Umbilical cord (tissue), 2 donors: ENCODE data around the gene RABGEF1. TPM values are rescaled to one million over a fixed set of nuclear protein-coding genes. Genes with fewer than 3 reads are reported as not detected.
"Not testable (repeated sequence)": the region's sequence is repeated elsewhere in the genome, so short reads cannot be mapped to it uniquely, and the experiment has no call there.

Experiments
- DNase-seq: peaks from one replicate; pipeline ENCODE4 v3.0.0-alpha.2; 2015; ENCODE audit warnings: low spot score
- total RNA-seq: library from RNA; depleted of rRNA; stranded (reverse); fragments of >200 nt; gene quantifications from one replicate; pipeline ENCODE4 v1.2.3, GENCODE V29; 2014; ENCODE audit warnings: low replicate concordance; ENCODE audit not compliant: insufficient read depth

RABGEF1 gene
- total RNA-seq, 1 donor from 2014 or later: 43.8 TPM

DNA sequence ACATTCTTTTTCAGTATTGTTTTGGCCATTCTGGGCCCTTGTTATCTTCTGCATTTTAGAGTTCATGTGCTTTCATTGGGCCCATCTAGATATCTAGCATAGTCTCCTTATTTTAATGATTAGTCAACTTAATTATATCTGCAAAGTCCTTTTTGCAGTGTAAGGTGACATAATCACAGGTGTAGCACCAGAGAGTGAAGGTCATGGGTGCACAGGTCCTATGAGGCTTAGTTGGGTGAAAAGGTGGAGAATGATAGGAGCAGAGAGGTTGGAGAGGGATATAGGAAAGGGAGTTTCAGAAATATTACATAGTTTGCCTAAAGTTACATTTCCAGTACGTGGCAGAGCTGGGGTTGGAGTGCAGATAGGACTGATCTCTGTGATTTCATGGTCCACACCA lies 24.4 kb downstream of the RABGEF1 start:
- not testable (repeated sequence) for DNase-seq

DNA sequence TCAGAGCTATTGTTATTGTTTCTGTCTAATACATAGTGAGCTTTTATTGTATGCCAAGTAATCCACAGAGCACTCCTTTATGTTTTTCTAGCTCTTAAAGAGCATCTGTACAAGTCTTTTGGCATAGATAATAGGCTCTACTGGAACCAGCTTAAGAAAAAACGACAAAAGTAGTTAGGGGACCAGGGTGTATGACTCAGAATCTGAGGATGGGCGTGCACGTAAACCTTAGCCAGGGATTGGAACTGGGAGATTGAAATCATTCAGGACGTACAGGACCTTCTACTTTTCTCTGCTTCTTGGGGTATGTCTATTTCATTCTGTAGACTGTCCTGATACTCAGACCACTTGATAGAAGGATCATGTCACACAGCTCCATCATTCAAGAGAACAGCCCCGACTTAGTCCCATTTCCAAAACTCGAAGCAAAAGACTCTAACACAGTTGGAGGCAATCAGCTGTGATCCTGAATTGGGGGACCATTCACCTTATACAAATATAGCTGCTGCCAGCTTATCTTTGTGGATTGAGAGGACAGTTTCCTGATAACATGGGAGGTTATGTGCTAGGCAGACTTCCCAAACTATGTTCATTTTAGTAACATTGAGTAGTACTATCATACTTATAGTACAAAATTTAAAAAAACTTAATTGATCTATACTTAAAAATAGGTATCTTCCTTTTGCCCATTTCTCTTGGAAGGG lies 24.9 kb downstream of the RABGEF1 start:
- DNase-seq: not testable (repeated sequence)

DNA sequence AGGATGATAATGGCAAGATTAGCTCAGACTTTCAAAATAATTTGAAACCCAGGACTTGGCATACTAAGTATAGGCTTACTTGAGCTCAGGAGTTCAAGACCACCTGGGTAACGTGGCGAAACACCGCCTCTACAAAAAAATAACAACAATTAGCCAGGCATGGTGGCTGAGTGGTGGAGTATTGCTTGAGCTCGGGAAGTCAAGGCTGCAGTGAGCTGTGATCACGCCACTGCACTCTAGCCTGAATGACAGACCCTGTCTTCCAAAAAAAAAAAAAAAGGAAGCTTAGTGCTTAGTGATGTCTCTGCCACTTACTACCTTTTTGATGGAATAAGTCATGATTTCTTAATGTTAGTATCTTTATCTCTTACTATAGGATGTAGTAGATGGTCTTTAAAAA lies 25.5 kb downstream of the RABGEF1 start:
- DNase-seq: no peak

DNA sequence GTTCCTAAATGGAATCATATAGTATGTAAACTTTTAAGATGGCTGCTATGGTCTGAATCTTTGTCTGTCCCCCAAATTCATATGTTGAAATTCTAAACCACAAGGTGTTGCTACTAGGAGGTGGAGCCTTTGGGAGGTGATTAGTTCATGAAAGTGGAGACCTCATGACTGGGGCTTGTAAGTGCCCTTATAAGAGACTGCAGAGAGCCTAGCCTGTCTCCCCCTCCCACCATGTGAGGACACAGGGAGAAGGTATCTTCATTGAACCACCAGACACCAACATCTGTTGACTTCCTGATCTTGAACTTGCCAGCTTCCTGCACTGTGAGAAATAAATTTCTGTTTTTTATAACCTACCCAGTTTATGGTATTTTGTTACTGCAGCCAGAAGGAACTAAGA lies 27.0 kb downstream of the RABGEF1 start:
- not testable (repeated sequence) for DNase-seq

DNA sequence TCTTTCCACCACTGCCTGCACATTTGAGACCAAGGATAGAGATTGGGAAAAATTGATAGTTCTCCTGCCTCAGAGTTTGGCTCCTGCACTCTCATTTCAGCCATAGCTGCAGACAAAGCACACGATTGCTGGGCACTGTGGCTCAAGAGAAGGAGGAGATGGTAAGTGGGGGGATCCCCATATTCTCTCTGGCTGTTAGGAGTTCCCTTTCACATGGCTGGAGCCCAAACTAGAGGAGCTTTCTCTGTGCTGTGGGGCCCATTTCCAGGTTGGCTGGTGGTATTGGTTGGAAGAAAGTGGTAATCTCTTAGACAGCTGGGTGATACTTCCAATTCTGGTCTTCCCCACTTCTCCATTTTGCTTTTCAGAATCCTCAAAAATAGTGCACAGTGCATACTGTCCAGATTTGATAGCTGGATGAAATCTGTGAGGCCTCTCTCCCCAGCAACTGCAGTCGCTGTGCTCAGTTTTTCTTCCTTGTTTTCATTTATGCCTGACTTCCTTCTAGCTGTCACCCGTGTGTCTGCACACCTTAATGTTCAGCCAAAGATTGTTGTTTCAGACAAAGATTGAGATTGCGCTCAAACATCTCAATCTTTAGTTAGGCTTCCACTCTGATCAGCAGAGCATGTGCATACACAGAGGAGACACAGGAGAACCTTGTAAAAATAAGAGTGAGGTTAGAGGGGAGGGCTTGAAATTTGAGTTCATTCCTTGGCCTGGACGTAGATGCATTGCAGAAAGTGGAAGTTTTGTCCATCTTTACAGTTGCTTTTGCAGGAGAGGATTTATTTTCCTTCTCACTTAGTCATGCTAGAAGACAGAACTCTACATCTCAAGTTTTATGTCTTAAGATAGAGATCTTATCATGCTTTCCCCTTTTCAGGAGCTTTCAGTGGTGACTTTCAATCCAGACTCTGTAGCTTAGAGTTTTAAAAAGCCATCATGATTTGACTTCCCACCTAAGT lies 28.6 kb downstream of the RABGEF1 start:
- peak; percentile 13 for DNase-seq

DNA sequence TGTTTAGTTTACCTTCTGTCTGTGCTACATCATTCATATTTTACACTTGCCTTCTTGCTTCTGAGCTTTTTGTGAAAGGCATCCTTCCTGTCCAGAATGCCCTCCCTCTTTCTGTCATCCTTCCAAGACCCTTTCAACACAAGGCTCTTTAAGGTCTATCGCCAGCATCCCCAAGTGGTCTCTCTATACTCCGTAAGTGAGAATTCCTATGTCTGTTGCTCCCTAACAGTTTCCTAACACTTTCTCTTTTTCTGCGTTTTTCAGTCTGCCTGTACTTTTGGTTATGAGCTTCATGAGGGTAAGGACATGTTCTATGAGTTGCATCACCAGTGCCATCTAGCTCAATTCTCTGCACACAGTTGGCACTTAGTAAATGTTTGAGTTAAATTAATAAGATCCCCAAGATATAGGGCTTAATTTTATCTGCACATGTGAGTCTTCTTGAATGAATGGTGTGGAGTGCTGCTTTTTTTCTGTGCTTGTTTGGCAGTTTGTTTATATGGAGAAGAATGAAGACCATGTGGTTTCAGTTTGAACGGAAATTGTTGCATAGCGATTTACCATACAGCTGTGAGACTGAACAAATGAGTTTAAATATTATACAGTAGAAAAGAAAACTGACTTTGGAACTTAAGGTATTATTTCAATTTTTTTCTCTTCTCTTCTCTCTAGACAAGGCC lies 29.4 kb downstream of the RABGEF1 start:
- DNase-seq: peak; percentile 11

DNA sequence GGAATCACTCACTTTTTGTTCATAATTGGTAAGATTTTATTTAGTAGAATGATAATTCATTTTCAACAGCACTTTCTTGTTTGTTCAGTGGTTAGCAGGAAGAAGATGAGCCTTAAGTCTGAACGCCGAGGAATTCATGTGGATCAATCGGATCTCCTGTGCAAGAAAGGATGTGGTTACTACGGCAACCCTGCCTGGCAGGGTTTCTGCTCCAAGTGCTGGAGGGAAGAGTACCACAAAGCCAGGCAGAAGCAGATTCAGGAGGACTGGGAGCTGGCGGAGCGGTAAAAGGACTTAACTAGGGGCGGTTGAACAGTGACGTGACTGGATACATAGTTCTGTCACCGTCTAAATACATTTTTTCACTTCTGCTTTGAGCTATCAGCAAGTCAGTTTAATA lies 31.3 kb downstream of the RABGEF1 start:
- no peak for DNase-seq

DNA sequence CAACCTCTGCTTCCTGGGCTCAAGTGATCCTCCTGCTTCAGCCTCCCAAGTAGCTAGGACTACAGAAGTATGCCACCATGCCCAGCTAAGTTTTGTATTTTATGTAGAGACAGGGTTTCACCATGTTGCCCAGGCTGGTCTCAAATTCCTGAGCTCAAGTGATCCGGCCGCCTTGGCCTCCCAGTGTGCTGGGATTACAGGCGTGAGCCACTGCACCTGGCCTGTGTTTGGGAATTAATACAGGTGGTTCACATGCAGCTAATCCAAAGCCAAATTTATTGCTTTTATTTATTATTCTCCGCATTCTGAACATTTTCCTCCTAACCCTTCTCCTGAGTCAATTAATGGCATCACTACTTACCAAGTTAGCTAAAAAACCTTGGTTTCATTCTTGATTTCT lies 33.2 kb downstream of the RABGEF1 start:
- DNase-seq: not testable (repeated sequence)

DNA sequence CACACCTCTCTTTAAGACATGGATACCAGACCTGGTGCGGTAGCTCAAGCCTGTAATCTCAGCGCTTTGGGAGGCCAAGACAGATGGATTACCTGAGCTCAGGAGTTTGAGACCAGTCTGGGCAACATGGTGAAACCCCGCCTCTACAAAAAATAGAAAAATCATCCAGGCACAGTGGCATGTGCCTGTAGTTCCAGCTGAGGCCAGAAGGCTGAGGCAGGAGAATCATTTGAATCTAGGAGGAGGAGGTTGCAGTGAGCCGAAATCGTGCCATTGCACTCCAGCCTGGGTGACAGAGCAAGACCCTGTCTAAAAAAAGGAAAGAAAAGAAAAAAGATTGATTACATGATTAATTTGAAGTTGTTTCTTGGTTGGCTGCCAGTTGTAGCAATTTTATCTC lies 35.9 kb downstream of the RABGEF1 start:
- not testable (repeated sequence) for DNase-seq

DNA sequence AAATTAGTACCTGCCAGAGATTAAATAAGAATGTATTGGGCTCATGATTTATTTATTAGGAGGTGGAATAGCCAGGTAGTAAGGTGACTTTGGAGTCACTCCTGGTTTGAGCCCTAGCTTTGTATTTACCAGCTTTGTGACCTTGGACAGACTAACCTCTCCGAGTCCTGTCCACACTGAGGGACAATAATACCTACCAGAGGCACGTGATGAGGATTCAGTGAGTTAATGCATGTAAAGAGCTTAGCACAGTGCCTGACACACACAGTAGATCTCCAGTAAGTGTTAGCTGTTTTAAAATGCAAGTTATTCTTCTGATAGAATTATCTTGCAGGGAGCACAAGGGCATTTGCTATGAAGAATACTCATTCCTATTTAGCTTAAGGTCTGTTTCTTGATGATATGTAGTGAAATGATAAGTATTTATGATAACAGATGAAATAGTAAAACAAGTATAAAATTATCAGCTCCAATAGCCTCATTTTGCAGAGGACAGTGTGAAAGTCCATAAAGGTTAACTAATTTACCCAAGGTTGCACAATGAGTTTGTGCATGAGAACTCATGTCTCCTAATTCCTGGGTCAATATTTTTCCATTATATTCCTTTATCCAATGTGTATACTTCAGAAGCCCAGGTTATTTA lies 36.4 kb downstream of the RABGEF1 start:
- no peak for DNase-seq

DNA sequence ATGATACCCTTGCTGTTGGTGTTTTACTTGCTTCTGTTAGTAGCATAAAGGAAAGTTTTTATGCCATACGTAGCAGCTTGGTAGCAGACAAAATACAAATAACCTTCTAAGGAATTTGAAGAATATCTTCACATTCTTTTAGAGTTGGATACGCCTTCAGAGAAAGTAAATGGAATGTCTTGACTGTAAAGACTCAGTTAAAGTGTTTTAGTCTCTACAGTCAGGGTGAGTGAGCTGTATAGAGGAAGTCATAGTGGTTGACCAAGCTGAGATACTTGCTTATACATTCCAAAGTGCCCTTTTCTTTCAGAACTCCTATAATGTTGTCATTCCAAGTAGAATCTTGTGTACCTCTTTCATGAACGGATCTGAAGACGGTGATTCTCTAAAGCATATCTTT lies 37.7 kb downstream of the RABGEF1 start:
- peak; percentile 18 for DNase-seq

DNA sequence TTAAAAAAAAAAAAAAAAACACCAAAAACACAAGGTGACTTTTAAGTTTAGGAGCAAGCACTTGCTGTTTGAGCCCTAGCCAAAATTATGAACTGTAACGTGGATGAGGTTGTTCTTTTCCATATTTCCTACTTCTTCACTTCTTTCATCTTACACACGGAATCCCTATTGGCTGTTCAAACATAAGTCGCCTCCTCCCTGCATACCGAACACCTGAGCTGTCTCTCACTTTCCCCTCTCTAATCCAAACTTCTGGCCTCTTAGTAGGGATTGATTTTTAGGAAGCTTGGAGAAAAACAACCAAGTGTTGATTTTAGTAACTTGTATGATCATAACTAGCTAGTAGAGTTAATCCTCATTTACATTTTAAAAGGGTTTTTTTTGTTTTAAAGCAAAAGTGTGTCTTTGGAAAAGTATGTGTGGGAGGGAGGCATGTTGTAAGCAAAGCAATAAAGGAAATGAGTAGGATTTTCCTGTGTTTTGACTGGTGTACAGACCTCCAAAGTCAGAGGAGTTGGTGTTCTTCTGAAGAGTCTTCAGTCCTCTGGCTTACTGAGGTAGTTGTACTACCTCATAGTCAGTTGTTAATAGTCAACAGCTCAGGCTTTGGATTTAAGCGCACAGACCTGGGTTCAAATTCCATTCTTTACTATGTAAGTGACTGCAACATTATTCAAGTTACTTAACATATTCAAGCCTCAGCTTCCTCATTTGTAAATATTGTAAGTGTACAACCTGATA lies 39.3 kb downstream of the RABGEF1 start:
- no peak for DNase-seq

DNA sequence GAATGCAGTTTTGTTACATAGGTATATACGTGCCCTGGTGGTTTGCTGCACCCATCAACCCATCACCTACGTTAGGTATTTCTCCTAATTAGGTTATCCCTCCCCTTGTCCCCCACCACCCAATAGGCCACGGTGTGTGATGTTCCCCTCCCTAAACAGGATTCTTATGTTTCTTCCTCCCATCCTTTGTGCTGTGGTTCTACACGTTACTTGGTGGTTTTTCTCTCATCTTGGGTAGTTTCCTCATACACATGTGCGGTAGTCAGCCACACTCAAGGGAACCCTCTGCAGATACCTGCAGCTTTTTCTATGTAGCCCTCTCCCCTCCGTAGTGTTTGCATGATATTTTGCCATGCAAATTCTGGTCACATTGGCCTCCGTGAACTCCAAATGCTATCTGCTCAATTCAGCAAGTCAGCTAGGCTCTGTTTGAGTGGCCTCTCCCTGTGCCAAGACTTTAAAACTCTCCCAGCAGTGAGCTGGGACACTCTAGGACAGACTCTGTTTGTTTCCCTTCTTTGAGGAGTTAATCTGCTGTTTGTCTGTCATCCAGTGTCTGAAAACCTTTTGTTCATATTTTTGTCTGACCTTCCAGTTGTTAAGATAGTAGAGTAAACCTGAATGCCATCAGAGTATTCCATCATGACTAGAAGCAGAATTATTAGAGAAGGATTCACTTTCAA lies 41.0 kb downstream of the RABGEF1 start:
- no peak for DNase-seq

DNA sequence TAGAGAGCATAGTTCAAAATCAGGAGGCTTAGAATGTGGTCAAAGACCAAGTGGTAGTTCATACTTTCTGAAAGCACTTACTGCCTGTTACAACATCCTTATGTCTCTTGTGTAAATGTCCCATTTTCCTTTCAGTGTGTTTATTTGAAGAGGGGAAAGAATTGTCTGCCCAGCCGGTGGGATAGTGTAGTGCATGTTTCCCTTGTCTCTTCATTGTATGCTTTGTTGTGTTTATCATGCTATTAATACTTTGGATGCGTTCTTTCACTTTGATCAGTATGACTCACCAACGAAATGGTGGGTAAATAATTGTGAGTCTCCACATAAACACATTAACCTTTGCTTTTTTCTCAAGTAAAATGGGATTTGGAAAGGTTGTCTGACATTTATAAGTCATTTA lies 42.3 kb downstream of the RABGEF1 start:
- DNase-seq: not testable (repeated sequence)

DNA sequence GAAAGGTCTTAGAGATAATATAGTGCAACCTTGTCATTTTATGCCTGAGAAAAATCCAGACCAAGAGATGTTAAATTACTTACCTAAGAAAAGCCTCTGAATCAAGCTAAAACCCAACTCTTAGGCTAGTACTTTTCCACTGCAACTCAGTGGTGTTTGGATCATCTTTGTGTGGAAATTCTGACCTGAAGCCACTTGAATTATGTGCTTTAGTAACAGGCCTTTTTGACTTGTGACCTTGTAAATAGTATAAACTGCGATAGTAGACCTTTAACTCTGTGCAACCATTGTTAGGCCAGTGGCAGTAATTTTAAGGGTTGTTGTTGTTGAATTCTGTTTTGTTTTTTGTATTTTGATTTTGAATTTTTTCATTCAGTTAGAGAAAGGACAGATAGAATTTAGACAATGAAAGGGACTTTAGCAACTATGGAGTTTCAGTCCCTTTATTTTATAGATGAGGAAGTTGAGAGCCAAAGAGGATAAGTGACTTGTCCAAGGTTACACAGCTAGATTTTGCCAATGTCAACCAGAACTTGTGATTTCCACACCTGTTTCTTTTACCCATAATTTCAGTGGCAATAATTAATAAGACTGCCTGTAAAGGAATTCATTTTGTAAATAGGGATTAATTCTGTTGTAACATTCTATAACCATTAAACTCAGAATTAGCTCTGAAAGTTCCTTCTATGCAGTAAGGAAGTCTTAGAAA lies 43.5 kb downstream of the RABGEF1 start:
- DNase-seq: not testable (repeated sequence)

DNA sequence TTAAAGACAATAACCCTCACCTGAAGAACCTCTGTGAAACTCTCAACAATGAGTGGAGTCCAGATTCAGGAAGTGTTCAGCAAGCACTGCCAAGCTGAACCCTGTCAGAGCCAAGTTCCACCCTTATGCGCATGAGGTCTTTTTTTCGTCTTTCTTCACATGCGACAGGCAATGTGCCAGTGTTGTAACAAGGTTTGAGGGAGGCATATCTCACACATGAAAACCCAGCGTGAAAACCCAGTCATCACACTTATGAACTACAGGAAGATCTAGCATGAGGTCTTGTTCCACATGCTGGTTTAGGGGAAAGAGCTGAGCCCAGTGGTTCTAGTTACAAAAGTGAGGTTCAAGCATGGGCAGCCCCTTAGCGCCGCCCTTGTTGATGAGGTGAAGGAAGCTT lies 49.7 kb downstream of the RABGEF1 start:
- no peak for DNase-seq

DNA sequence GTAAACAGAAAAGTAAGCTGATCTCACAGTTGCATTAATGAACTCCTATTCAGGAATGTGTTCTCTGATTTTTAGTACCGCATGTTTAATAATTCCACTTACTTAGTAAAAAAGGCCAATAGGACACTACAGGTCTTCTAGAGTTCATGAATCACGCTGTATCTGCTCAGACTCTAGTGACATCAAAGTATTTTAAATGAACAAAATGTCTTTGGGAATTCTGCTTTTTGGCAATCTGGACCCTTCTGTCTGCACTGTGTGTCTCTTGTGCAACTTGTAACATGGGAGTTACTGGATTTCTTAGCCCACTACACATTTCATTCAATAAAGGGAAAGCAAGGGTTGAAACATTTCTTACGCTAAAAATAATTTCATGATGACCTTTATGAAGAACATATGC lies 50.2 kb downstream of the RABGEF1 start:
- DNase-seq: no peak

DNA sequence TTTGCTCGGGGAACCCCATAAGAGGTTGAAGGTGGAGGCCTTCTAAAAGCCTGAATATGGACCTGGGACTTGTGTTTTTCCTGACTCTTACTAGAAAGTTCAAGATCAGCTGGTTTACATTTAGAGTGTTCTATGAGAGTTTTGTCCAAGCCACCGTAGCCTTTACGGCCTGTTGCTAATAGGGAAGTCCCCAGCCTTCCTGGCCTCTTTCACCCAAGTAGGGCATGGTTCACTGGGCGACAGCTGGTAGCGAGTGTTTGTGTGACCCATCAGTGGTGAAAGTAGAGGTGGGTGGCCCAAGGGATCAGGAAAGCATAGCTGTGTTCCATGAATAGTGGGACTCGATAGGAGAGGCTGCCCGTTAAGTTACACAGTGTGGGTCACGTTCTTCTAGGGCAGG lies 60.1 kb downstream of the RABGEF1 start:
- no peak for DNase-seq

DNA sequence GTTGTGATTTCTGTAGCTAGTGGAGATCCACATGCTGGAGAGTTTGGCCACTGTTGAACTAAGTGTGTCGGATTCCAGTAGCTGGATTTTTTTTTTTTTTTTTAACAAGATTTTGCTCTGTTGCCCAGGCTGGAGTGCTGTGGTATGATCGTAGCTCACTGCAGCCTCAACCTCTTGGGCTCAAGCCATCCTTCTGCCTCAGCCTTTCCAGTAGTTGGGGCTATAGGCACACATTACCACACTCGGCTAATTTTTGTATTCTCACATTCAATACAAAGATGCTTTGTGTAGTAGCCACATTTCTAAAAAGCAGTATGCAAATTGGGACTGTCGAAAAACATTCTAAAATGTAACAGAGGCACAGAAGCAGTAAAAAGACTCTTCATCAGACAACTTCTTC lies 63.5 kb downstream of the RABGEF1 start:
- no peak for DNase-seq

DNA sequence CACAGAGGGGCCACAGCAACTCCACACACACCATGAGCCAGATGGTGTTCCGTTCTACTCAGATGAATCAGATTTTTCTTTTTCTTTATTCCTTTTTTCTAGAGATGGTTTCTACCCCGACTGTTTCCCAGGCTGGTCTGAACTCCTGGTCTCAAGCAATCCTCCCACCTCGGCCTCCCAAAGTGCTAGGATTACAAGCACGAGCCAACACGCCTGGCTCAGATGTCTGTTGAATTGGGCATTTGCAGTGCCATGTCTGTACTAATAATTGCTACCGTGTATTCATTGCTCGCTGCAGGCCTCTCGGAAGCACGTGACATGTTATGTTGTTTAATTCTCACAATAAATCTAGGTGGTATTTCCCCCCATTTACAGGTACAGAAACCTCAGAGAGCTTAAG lies 67.2 kb downstream of the RABGEF1 start:
- no peak for DNase-seq
